ENCODE data around the gene PCDHGC5.

Gene PCDHGC5

DNA sequence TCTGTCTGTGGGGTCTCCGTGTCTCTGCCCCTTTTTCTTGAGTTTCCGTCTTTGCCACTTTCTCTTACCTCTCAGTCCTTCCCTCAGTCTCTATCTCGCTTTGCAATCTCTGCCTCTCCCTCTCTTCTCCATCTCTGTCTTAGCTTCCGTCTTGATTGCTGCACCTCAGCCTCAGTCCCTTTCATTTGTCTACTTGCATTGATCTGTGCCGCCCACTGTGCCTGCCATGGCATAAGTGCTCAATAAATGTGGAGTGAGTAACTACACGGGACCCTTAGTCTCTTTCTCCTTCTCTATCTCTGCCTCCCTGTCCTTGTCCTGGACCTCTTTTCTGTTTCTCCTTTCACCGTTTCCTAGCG lies 6.6 kb downstream of the PCDHGC5 start:
- DNase-seq (ENCODE audit: low read depth) = no peak
- TF ChIP-seq, protein P1, sequence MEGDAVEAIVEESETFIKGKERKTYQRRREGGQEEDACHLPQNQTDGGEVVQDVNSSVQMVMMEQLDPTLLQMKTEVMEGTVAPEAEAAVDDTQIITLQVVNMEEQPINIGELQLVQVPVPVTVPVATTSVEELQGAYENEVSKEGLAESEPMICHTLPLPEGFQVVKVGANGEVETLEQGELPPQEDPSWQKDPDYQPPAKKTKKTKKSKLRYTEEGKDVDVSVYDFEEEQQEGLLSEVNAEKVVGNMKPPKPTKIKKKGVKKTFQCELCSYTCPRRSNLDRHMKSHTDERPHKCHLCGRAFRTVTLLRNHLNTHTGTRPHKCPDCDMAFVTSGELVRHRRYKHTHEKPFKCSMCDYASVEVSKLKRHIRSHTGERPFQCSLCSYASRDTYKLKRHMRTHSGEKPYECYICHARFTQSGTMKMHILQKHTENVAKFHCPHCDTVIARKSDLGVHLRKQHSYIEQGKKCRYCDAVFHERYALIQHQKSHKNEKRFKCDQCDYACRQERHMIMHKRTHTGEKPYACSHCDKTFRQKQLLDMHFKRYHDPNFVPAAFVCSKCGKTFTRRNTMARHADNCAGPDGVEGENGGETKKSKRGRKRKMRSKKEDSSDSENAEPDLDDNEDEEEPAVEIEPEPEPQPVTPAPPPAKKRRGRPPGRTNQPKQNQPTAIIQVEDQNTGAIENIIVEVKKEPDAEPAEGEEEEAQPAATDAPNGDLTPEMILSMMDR (IDR thresholded peaks at IDR 0.05; ENCODE audit: insufficient read depth, low read depth, low read length, missing control alignments) = no peak
- H3K4me3 ChIP-seq (ENCODE audit: low read depth, low read length) = no peak overlapping the region

DNA sequence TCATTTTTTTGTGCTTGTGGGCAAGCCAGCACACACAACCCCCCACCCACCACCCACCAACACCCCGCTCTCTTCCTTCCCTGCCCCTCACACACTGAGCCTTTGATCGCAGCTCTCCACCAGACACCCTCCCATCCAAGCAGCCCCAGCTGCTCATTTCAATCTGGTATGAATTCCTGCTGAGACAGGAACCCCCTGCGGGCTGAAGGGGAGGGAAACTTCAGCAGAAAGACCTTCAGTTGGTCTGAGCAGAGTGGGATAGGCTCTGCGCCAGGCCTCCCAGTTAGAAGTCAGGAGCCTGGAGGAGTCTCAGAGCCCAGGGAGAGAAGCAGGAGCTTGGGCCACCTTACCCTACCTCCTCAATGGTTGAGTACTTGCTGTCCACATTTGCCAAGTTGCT lies 7.2 kb downstream of the PCDHGC5 start:
- no peak for DNase-seq (ENCODE audit: low read depth)
- no peak overlapping the region for H3K4me3 ChIP-seq (ENCODE audit: low read depth, low read length)
- TF ChIP-seq, protein P1 (IDR thresholded peaks at IDR 0.05; ENCODE audit: insufficient read depth, low read depth, low read length, missing control alignments) = no peak

DNA sequence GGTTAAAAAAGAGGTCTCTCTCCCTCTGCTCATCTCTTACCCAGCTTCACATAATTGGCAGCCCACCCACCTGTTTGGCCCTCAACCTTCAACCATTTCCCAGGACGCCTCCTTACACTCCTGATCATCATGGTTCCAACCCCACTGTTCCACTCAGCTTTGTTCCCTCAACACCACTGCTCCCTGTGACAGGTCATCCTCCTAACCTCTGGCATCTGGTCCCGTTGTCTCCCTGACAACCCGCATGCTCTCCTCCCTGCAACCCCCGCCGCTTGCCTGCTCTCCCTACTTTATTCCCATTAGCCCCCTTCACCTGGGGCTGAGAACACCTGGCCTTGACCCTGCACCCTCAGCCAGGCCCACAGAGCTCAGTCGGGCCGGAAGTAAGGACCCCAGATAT lies 12.9 kb downstream of the PCDHGC5 start:
- TF ChIP-seq, protein P1 (IDR thresholded peaks at IDR 0.05; ENCODE audit: insufficient read depth, low read depth, low read length, missing control alignments) = no peak
- DNase-seq (ENCODE audit: low read depth) = no peak
- H3K4me3 ChIP-seq (ENCODE audit: low read depth, low read length) = no peak overlapping the region

DNA sequence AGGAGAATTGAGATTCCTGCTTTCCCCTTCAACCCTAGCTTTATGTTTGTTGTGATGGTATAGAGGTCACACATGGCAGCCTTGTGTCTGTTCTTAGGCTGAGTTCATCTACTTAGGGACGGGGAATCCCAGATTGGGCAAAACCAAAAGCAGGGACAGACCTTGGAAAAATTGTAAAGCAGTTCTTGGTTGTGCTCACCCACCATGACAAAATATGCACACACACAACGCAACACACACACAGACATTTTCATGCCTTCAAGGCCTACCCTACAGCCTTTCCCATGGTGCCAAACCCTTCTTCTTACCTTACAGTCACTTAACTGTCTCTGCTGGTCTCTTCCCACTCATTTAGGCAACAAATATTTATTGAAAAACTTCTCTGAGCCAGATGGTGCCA lies 14.8 kb downstream of the PCDHGC5 start:
- TF ChIP-seq, protein P1 (IDR thresholded peaks at IDR 0.05; ENCODE audit: insufficient read depth, low read depth, low read length, missing control alignments) = no peak
- no peak for DNase-seq (ENCODE audit: low read depth)
- no peak overlapping the region for H3K4me3 ChIP-seq (ENCODE audit: low read depth, low read length)

DNA sequence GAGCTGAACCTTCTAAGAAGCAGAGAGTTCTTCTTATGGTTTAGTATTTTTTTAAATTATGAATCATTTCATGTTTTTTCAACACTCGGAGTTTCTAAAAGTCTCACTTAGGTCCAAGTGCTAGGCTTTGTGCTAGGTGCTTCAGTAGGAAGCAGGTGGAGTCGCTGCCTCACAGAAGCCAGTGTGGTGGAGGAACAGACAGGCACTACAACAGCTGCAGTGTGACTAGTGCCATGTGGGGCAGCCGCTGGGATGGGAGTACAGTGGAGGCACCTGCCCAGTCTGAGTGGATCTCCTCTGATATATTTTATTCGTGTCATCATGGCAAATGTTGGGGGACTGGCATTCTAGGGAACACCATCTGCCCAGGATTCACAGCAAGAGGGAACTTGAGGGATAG lies 15.3 kb downstream of the PCDHGC5 start:
- no peak for DNase-seq (ENCODE audit: low read depth)
- H3K4me3 ChIP-seq (ENCODE audit: low read depth, low read length) = no peak overlapping the region
- TF ChIP-seq, protein P1 (IDR thresholded peaks at IDR 0.05; ENCODE audit: insufficient read depth, low read depth, low read length, missing control alignments) = no peak

DNA sequence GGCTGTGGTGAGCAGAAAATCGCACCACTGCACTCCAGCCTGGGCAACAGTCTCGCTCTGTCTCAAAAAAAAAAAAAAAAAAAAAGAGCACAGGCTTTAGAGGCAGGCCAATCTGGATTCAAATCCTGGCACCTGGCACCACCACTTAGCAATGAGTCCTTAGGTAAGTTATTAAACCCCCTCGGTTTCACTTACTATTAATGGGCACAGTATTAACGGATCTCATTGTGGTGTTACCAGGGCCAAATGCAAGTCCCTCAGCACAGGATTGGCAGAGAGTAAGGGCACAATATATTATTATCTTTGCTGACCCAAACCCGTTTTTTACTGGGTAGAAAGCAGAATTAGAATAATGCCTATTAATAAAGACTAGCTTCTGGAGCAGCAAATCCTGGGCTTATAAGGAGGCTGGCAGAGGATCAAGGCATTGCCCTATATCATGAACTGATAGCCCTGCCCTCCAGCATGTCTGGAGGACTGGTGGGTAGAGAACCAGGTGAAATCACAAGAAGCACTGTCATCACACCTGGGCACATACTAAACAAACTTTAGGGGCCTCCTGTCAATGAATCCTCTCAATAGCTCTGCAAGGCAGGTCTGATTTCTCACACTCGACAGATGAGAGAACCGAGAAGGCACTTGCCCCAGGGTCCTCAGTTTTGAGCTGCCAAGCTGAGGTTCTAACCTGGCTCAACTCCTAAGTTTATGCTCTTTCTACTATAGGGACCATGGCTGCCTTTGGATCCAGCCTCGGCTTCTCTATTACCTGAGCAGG lies 17.7 kb downstream of the PCDHGC5 start:
- TF ChIP-seq, protein P1 (IDR thresholded peaks at IDR 0.05; ENCODE audit: insufficient read depth, low read depth, low read length, missing control alignments) = no peak
- H3K4me3 ChIP-seq (ENCODE audit: low read depth, low read length) = no peak overlapping the region
- no peak for DNase-seq (ENCODE audit: low read depth)
